K562 (cell line): ENCODE measurements around the gene FAM111B. TPM values are rescaled to one million over a fixed set of nuclear protein-coding genes. Genes with fewer than 3 reads are reported as not detected.

Experiments
- CAMTA2 ChIP-seq: fragments of 250-450 bp; sonication (Bioruptor Pico); conservative IDR thresholded peaks from 2 replicates; pipeline ENCODE4 v1.5.1; 2022
- FOXM1 ChIP-seq, 2 experiments: fragments of 450-650 bp in 1 of 2; sonication (generic) in 1 of 2; formaldehyde crosslinking in 1 of 2; IDR thresholded peaks; 2 replicates each; pipeline versions ENCODE4 v1.6.1 to v1.9.0; 2017 to 2022; ENCODE audit warnings: low read depth in 2 of 2, mild to moderate bottlenecking in 2 of 2, missing genetic modification reagents in 1 of 2, moderate library complexity in 1 of 2
- HMGN3 ChIP-seq: IDR thresholded peaks from 2 replicates; pipeline ENCODE4 v1.6.1; 2011; ENCODE audit warnings: borderline replicate concordance, low read depth, mild to moderate bottlenecking, mixed read lengths, low read length; ENCODE audit not compliant: insufficient read length; ENCODE audit errors: extremely low read depth
- KAT7 ChIP-seq: sonication (generic); formaldehyde crosslinking; IDR thresholded peaks from 2 replicates; pipeline ENCODE4 v1.8.0; 2022; ENCODE audit warnings: missing genetic modification reagents, mild to moderate bottlenecking, borderline replicate concordance
- NELFE ChIP-seq: IDR thresholded peaks from 2 replicates; pipeline ENCODE4 v1.6.1; 2011; ENCODE audit warnings: mild to moderate bottlenecking; ENCODE audit not compliant: insufficient read depth, insufficient read length
- NR2C1 ChIP-seq, 2 experiments: fragments of 450-650 bp; IDR thresholded peaks; 2 replicates each; pipeline ENCODE4 v1.6.1; 2017; ENCODE audit warnings: mild to moderate bottlenecking in 2 of 2, antibody characterized with exemption in 1 of 2, inconsistent platforms in 1 of 2, missing compliant biosample characterization in 1 of 2, missing genetic modification characterization in 1 of 2
- POLR2G ChIP-seq: fragments of 200-400 bp; formaldehyde crosslinking; IDR thresholded peaks from 2 replicates; pipeline ENCODE4 v1.6.1; 2017; ENCODE audit warnings: low read depth, mild to moderate bottlenecking, antibody characterized with exemption, low read length, moderate library complexity
- PRMT5 ChIP-seq: sonication (generic); formaldehyde crosslinking; IDR thresholded peaks from 2 replicates; pipeline ENCODE4 v1.5.0; 2020; ENCODE audit warnings: missing genetic modification reagents
- RBFOX2 ChIP-seq: fragments of 200-400 bp; formaldehyde crosslinking; IDR thresholded peaks from 2 replicates; pipeline ENCODE4 v1.6.1; 2017; ENCODE audit warnings: low read depth, mild to moderate bottlenecking, low read length, moderate library complexity
- XRCC5 ChIP-seq: fragments of 200-400 bp; formaldehyde crosslinking; IDR thresholded peaks from 2 replicates; pipeline ENCODE4 v1.6.1; 2017; ENCODE audit warnings: low read depth, mild to moderate bottlenecking, low read length
- ZBTB1 ChIP-seq: sonication (generic); formaldehyde crosslinking; IDR thresholded peaks from 2 replicates; pipeline ENCODE4 v1.8.1; 2023; ENCODE audit warnings: missing genetic modification reagents, low read depth, mild to moderate bottlenecking, borderline replicate concordance
- ZFP1 ChIP-seq: fragments of 450-650 bp; formaldehyde crosslinking; IDR thresholded peaks from 2 replicates; pipeline ENCODE4 v1.4.0; 2020; ENCODE audit warnings: mild to moderate bottlenecking, mixed read lengths
- ZNF124 ChIP-seq: sonication (generic); formaldehyde crosslinking; IDR thresholded peaks from 2 replicates; pipeline ENCODE4 v1.8.1; 2022; ENCODE audit warnings: missing genetic modification reagents
- ZNF174 ChIP-seq: fragments of 250-450 bp; sonication (Bioruptor Pico); IDR thresholded peaks from 2 replicates; pipeline ENCODE4 v1.4.0; 2020; ENCODE audit warnings: mild to moderate bottlenecking
- ZNF589 ChIP-seq: fragments of 200-800 bp; sonication (Bioruptor generic); IDR thresholded peaks from 2 replicates; pipeline ENCODE4 v1.6.1; 2016; ENCODE audit warnings: low read depth, missing genetic modification characterization, missing compliant biosample characterization
- polyA plus RNA-seq, 8 experiments: library from polyadenylated mRNA; depleted of rRNA in 4 of 8; stranded (reverse) in 5 of 8; unstranded in 3 of 8; fragments of >200 nt; fragmentation: Nextera tagmentation in 2 of 8; fragmentation: Illumina TruSeq in 1 of 8; extraction: Ambion mirVana in 2 of 8; extraction: Trizol in 1 of 8; gene quantifications; 2 replicates each; pipeline versions ENCODE4 v1.2.1 to v1.2.3, GENCODE V29; 2011 to 2014; ENCODE audit warnings: inconsistent platforms in 1 of 8, missing spikeins in 1 of 8
- total RNA-seq, 7 experiments: library from RNA; depleted of rRNA in 6 of 7; stranded (reverse); fragments of >200 nt in 6 of 7; fragmentation: Illumina TruSeq in 2 of 7; extraction: Trizol in 2 of 7; gene quantifications; 2 replicates each; pipeline versions ENCODE4 v1.2.1 to v1.2.3, GENCODE V29; 2011 to 2021; ENCODE audit warnings: low replicate concordance in 1 of 7
- TF ChIP-seq, protein P1 (sequence below): fragments of 450-650 bp; IDR thresholded peaks from 2 replicates; pipeline ENCODE4 v1.6.1; 2016; ENCODE audit warnings: mild to moderate bottlenecking, moderate library complexity

Gene FAM111B
- total and polyA plus RNA-seq, 9 of the 15 experiments (the other 6 are each of a cell fraction or from before 2014, with no cell fraction given) = 0.01 to 0.33 (median 0.06) TPM; not detected in 5

DNA sequence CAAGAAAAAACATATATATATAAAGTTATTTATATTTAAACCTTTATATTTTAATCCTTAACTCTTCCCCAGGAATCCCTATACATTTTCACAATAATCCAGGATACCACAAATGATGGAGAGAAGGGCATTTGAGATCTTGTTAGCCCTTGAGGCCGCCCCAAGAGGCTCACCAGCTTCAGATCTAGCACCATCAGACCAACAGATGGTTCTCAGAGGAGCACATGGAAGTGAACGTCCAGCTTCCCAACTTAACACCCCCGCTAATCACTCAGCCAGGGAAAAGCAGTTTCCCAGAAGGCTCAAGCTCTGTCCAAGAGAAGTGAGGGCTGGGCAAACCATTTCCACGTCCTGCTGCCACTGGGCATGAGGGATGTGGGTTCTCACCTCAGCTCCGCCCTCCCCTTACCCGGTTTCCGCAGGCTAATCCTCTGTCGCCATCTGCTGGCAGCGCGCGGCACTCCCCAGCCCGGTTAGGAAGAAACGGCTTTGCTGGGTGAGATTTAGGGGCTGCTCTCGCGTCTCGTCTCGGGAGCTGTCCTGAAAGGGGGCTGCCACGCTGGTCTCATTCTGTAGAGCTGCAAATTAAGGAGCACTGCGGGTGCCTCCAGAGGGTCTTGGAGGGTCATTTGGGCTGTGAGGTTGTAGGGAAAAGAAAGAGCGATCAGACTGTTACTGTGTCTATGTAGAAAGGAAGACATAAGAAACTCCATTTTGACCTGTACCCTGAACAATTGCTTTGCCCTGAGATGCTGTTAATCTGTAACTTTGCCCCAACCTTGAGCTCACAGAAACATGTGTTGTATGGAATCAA lies 28.8 kb downstream of the FAM111B start (continued):
- TF ChIP-seq ZNF589 (CRISPR knock-in tag) (no peak), ZNF124 (CRISPR knock-in tag) (no peak), ZBTB1 (CRISPR knock-in tag) (no peak), HMGN3 (no peak), NR2C1 (IDR thresholded peaks at IDR 0.05) (no peak), NR2C1 (tag; IDR thresholded peaks at IDR 0.05) (peak; percentile 65), ZFP1 (CRISPR knock-in tag) (no peak), XRCC5 (0 out of 2 replicates have a peak, but pooled peaks have one; percentile 63), RBFOX2 (no peak), POLR2G (no peak), FOXM1 (IDR thresholded peaks at IDR 0.05; ENCODE audit: low read depth) (no peak), FOXM1 (CRISPR knock-in tag; IDR thresholded peaks at IDR 0.05; ENCODE audit: low read depth) (no peak), ZNF174 (CRISPR knock-in tag) (no peak), CAMTA2 (CRISPR knock-in tag) (no peak), PRMT5 (CRISPR knock-in tag) (no peak), NELFE (no peak), KAT7 (CRISPR knock-in tag) (no peak)
- TF ChIP-seq, protein P1, sequence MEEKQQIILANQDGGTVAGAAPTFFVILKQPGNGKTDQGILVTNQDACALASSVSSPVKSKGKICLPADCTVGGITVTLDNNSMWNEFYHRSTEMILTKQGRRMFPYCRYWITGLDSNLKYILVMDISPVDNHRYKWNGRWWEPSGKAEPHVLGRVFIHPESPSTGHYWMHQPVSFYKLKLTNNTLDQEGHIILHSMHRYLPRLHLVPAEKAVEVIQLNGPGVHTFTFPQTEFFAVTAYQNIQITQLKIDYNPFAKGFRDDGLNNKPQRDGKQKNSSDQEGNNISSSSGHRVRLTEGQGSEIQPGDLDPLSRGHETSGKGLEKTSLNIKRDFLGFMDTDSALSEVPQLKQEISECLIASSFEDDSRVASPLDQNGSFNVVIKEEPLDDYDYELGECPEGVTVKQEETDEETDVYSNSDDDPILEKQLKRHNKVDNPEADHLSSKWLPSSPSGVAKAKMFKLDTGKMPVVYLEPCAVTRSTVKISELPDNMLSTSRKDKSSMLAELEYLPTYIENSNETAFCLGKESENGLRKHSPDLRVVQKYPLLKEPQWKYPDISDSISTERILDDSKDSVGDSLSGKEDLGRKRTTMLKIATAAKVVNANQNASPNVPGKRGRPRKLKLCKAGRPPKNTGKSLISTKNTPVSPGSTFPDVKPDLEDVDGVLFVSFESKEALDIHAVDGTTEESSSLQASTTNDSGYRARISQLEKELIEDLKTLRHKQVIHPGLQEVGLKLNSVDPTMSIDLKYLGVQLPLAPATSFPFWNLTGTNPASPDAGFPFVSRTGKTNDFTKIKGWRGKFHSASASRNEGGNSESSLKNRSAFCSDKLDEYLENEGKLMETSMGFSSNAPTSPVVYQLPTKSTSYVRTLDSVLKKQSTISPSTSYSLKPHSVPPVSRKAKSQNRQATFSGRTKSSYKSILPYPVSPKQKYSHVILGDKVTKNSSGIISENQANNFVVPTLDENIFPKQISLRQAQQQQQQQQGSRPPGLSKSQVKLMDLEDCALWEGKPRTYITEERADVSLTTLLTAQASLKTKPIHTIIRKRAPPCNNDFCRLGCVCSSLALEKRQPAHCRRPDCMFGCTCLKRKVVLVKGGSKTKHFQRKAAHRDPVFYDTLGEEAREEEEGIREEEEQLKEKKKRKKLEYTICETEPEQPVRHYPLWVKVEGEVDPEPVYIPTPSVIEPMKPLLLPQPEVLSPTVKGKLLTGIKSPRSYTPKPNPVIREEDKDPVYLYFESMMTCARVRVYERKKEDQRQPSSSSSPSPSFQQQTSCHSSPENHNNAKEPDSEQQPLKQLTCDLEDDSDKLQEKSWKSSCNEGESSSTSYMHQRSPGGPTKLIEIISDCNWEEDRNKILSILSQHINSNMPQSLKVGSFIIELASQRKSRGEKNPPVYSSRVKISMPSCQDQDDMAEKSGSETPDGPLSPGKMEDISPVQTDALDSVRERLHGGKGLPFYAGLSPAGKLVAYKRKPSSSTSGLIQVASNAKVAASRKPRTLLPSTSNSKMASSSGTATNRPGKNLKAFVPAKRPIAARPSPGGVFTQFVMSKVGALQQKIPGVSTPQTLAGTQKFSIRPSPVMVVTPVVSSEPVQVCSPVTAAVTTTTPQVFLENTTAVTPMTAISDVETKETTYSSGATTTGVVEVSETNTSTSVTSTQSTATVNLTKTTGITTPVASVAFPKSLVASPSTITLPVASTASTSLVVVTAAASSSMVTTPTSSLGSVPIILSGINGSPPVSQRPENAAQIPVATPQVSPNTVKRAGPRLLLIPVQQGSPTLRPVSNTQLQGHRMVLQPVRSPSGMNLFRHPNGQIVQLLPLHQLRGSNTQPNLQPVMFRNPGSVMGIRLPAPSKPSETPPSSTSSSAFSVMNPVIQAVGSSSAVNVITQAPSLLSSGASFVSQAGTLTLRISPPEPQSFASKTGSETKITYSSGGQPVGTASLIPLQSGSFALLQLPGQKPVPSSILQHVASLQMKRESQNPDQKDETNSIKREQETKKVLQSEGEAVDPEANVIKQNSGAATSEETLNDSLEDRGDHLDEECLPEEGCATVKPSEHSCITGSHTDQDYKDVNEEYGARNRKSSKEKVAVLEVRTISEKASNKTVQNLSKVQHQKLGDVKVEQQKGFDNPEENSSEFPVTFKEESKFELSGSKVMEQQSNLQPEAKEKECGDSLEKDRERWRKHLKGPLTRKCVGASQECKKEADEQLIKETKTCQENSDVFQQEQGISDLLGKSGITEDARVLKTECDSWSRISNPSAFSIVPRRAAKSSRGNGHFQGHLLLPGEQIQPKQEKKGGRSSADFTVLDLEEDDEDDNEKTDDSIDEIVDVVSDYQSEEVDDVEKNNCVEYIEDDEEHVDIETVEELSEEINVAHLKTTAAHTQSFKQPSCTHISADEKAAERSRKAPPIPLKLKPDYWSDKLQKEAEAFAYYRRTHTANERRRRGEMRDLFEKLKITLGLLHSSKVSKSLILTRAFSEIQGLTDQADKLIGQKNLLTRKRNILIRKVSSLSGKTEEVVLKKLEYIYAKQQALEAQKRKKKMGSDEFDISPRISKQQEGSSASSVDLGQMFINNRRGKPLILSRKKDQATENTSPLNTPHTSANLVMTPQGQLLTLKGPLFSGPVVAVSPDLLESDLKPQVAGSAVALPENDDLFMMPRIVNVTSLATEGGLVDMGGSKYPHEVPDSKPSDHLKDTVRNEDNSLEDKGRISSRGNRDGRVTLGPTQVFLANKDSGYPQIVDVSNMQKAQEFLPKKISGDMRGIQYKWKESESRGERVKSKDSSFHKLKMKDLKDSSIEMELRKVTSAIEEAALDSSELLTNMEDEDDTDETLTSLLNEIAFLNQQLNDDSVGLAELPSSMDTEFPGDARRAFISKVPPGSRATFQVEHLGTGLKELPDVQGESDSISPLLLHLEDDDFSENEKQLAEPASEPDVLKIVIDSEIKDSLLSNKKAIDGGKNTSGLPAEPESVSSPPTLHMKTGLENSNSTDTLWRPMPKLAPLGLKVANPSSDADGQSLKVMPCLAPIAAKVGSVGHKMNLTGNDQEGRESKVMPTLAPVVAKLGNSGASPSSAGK = no peak
